HepG2 (cell line): ENCODE data around the gene ALB. TPM values are rescaled to one million over a fixed set of nuclear protein-coding genes. Genes with fewer than 3 reads are reported as not detected.
A peak's percentile ranks its signal among the peaks of the same experiment; 100 is the strongest.

ENCODE experiments used
- AHDC1 ChIP-seq: sonication (generic); formaldehyde crosslinking; IDR thresholded peaks from 2 replicates; pipeline ENCODE4 v1.5.1; 2020; ENCODE audit warnings: mild to moderate bottlenecking, missing genetic modification reagents, borderline replicate concordance
- CBX2 ChIP-seq, 2 experiments: fragments of 200-600 bp in 1 of 2; sonication (generic); formaldehyde crosslinking in 1 of 2; IDR thresholded peaks; 2 replicates each; pipeline versions ENCODE4 v1.7.0 to v1.8.1; 2018 to 2022; ENCODE audit warnings: low read depth in 2 of 2, low read length in 1 of 2, mild to moderate bottlenecking in 1 of 2, missing genetic modification reagents in 1 of 2
- DDIT3 ChIP-seq: sonication (generic); formaldehyde crosslinking; IDR thresholded peaks from 2 replicates; pipeline ENCODE4 v1.4.0; 2020; ENCODE audit warnings: mild to moderate bottlenecking, missing genetic modification reagents
- DMAP1 ChIP-seq: IDR thresholded peaks from 2 replicates; pipeline ENCODE4 v1.6.1; 2016
- DRAP1 ChIP-seq: IDR thresholded peaks from 2 replicates; pipeline ENCODE4 v1.6.1; 2016; ENCODE audit warnings: missing genetic modification reagents, missing compliant biosample characterization
- ETS1 ChIP-seq: sonication (generic); formaldehyde crosslinking; IDR thresholded peaks from 2 replicates; pipeline ENCODE4 v1.4.0; 2020; ENCODE audit warnings: missing genetic modification reagents
- HCFC1 ChIP-seq: fragments of 150-350 bp; IDR thresholded peaks from 2 replicates; pipeline ENCODE4 v1.6.1; 2014; ENCODE audit warnings: low read depth, low read length
- IKZF4 ChIP-seq: sonication (generic); formaldehyde crosslinking; IDR thresholded peaks from 2 replicates; pipeline ENCODE4 v1.5.1; 2020; ENCODE audit warnings: borderline replicate concordance, mild to moderate bottlenecking, low read depth, missing genetic modification reagents; ENCODE audit errors: not compliant biosample characterization
- KDM1A ChIP-seq: IDR thresholded peaks from 2 replicates; pipeline ENCODE4 v1.6.1; 2016; ENCODE audit warnings: missing compliant biosample characterization
- POLR2A ChIP-seq, 2 experiments: IDR thresholded peaks; 2 replicates each; pipeline ENCODE4 v1.6.1; 2011; ENCODE audit warnings: low read depth in 2 of 2, low read length in 2 of 2, mild to moderate bottlenecking in 1 of 2, moderate library complexity in 1 of 2; ENCODE audit not compliant: insufficient read depth in 1 of 2
- SIN3A ChIP-seq: IDR thresholded peaks from 2 replicates; pipeline ENCODE4 v1.6.1; 2011; ENCODE audit warnings: low read depth, mild to moderate bottlenecking, control low read depth, low read length, borderline replicate concordance
- SIX4 ChIP-seq: sonication (generic); formaldehyde crosslinking; IDR thresholded peaks from 2 replicates; pipeline ENCODE4 v1.4.0; 2020; ENCODE audit warnings: missing genetic modification reagents
- SMC3 ChIP-seq: IDR thresholded peaks from 2 replicates; pipeline ENCODE4 v1.6.1; 2011; ENCODE audit warnings: low read length, improper control_type of control experiment
- TCF7L2 ChIP-seq: IDR thresholded peaks from 2 replicates; pipeline ENCODE4 v1.6.1; 2011; ENCODE audit warnings: mild to moderate bottlenecking, low read depth, low read length, moderate library complexity
- YEATS2 ChIP-seq: sonication (generic); formaldehyde crosslinking; IDR thresholded peaks from 2 replicates; pipeline ENCODE4 v1.4.0; 2020; ENCODE audit warnings: missing genetic modification reagents, borderline replicate concordance
- ZBTB25 ChIP-seq: IDR thresholded peaks from 2 replicates; pipeline ENCODE4 v1.6.1; 2018; ENCODE audit warnings: missing genetic modification reagents
- ZFP90 ChIP-seq: sonication (generic); formaldehyde crosslinking; IDR thresholded peaks from 2 replicates; pipeline ENCODE4 v1.8.0; 2022; ENCODE audit warnings: missing genetic modification reagents, mild to moderate bottlenecking, inconsistent platforms, borderline replicate concordance
- ZNF180 ChIP-seq: sonication (generic); formaldehyde crosslinking; IDR thresholded peaks from 2 replicates; pipeline ENCODE4 v1.4.0; 2020; ENCODE audit warnings: low read depth, missing genetic modification reagents, borderline replicate concordance
- ZNF292 ChIP-seq: sonication (generic); formaldehyde crosslinking; IDR thresholded peaks from 2 replicates; pipeline ENCODE4 v1.8.1; 2022; ENCODE audit warnings: mild to moderate bottlenecking, low read depth, missing genetic modification reagents, borderline replicate concordance
- ZNF34 ChIP-seq: sonication (generic); formaldehyde crosslinking; IDR thresholded peaks from 2 replicates; pipeline ENCODE4 v1.4.0; 2020; ENCODE audit warnings: mild to moderate bottlenecking, missing genetic modification reagents, borderline replicate concordance
- ZNF547 ChIP-seq: sonication (generic); formaldehyde crosslinking; IDR thresholded peaks from 2 replicates; pipeline ENCODE4 v1.5.1; 2020; ENCODE audit warnings: mild to moderate bottlenecking, missing genetic modification reagents
- ZNF720 ChIP-seq: sonication (generic); formaldehyde crosslinking; IDR thresholded peaks from 2 replicates; pipeline ENCODE4 v1.4.0; 2020; ENCODE audit warnings: missing genetic modification reagents
- ZNF772 ChIP-seq: sonication (generic); formaldehyde crosslinking; IDR thresholded peaks from 2 replicates; pipeline ENCODE4 v1.5.0; 2020; ENCODE audit warnings: mild to moderate bottlenecking, missing genetic modification reagents
- ZSCAN30 ChIP-seq: sonication (generic); formaldehyde crosslinking; IDR thresholded peaks from 2 replicates; pipeline ENCODE4 v1.5.0; 2020; ENCODE audit warnings: mild to moderate bottlenecking, missing genetic modification reagents
- polyA plus RNA-seq, 8 experiments: library from polyadenylated mRNA; depleted of rRNA in 3 of 8; stranded (reverse) in 7 of 8; unstranded in 1 of 8; fragments of >200 nt; fragmentation: Illumina TruSeq in 4 of 8; extraction: Trizol in 4 of 8; gene quantifications; 2 replicates each; pipeline versions ENCODE4 v1.2.1 to v1.2.3, GENCODE V29; 2011 to 2016; ENCODE audit warnings: low read depth in 4 of 8, missing spikeins in 1 of 8, mixed read lengths in 1 of 8; ENCODE audit not compliant: insufficient read depth in 1 of 8
- total RNA-seq, 5 experiments: library from RNA; depleted of rRNA; stranded (reverse); fragments of >200 nt; fragmentation: Illumina TruSeq; extraction: Trizol; gene quantifications; 2 replicates each; pipeline ENCODE4 v1.2.3, GENCODE V29; 2016; ENCODE audit warnings: low read depth in 1 of 5

Gene ALB
- total and polyA plus RNA-seq, 2 of the 13 experiments (the other 11 are each of a cell fraction or from before 2014, with no cell fraction given) = 22,259 to 22,625 TPM

- TF ChIP-seq KDM1A (no peak), IKZF4 (CRISPR knock-in tag) (no peak), YEATS2 (CRISPR knock-in tag) (no peak), SMC3 (no peak), POLR2A (IDR thresholded peaks at IDR 0.05; ENCODE audit: insufficient read depth in 1 of 2, low read depth in 2 of 2, low read length in 2 of 2) (peak; percentile 54 to 73; a peak in 3 of 4 replicates), SIN3A (no peak), DDIT3 (no peak), TCF7L2 (no peak), SIX4 (CRISPR knock-in tag) (no peak), DMAP1 (CRISPR knock-in tag) (no peak), ZNF292 (CRISPR knock-in tag) (no peak), HCFC1 (no peak), ETS1 (CRISPR knock-in tag) (0 out of 2 replicates have a peak, but pooled peaks have one; percentile 22), ZNF720 (CRISPR knock-in tag) (no peak), AHDC1 (no peak), ZBTB25 (CRISPR knock-in tag) (no peak), ZNF772 (CRISPR knock-in tag) (no peak), ZNF180 (CRISPR knock-in tag) (no peak), ZFP90 (CRISPR knock-in tag) (peak; percentile 49; the same call in 1 of the 2 replicates), DRAP1 (CRISPR knock-in tag) (no peak), ZSCAN30 (peak; percentile 73; the same call in 1 of the 2 replicates), ZNF34 (CRISPR knock-in tag) (no peak), CBX2 (IDR thresholded peaks at IDR 0.05; ENCODE audit: low read depth, low read length) (no peak), CBX2 (CRISPR knock-in tag; IDR thresholded peaks at IDR 0.05; ENCODE audit: low read depth) (no peak), ZNF547 (CRISPR knock-in tag) (no peak)
These were observed 16.5 kb downstream of the ALB start (continued) for GRCh38 chr4:73420615-73421014.
